Measurements from ENCODE around the gene RMI2. TPM values are rescaled to one million over a fixed set of nuclear protein-coding genes. Genes with fewer than 3 reads are reported as not detected.

Gene RMI2
- total and polyA plus RNA-seq, 2 of the 8 experiments (the other 6 are each of a cell fraction or from before 2014, with no cell fraction given), result 58.2 to 96.0 TPM

DNA sequence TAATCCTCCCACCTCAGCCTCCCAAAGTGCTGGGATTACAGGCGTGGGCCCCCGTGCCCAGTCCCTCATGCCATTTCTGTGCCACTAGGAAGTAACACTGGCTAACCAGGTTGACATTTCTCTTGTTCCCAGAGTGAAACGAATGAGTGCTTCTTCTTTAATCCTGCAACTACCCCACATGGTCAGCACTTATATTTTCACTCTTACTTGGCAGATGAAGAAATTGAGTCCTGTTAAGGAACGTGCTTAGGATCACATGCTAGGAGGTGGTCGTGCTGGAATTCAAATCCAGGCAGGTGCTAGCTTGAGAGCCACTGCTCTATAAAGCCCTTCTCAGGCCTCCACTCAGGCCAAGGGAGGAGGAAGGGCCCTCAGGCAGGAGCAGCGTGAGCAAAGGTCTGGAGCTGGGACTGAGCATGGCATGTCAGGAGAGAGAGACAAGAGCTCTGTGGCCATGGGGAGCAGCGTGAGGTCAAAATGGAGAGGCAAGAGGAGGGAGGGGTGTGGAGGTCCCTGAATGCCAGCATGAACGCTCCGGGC, 18.5 kb upstream of the RMI2 start:
- no peaks in the 10 kb centered on the region for H3K36me3 ChIP-seq (ENCODE audit: control insufficient read depth in 2 of 4, insufficient read depth in 4 of 4, low read length in 3 of 4)
- peak overlapping the region; percentile 98 for H2BK12ac ChIP-seq (ENCODE audit: low read depth, low read length)
- H3K4ac ChIP-seq (replicated peaks; ENCODE audit: insufficient read length, low read depth, low read length), result peak overlapping the region; percentile 42
- H3K23ac ChIP-seq (ENCODE audit: insufficient read length), result no peak overlapping the region
- ChIA-PET POLR2A (ENCODE audit: partially characterized antibody) (interaction anchor here (0.7 to 1.8 kb wide), 4 partner anchors 21 to 72 kb away, joined by 3 to 10 read pairs (median 4); partner anchors contain the start of gene SOCS1), CTCF (ENCODE audit: partially characterized antibody) (interaction anchor here (0.8 to 2.0 kb wide), 5 partner anchors 11 to 72 kb away, joined by 3 to 6 read pairs (median 4); partner anchors contain the start of gene SOCS1)
- DNase-seq (ENCODE audit: low read depth in 1 of 2, low spot score in 2 of 2) (no peak), FAIRE-seq (no peak)
- no peak for TF ChIP-seq POLR2AphosphoS5 (IDR thresholded peaks at IDR 0.05; ENCODE audit: low read depth, low read length)
- no peak for TF ChIP-seq NANOG (IDR thresholded peaks at IDR 0.05; ENCODE audit: insufficient read depth, low read depth, low read length, poor library complexity, severe bottlenecking)
- no peak for TF ChIP-seq KDM5A (IDR thresholded peaks at IDR 0.05; ENCODE audit: low read length)
- H3K56ac ChIP-seq (replicated peaks; ENCODE audit: insufficient read length, low read depth, low read length), result no peak overlapping the region
- H3K4me3 ChIP-seq (ENCODE audit: extremely low read depth in 1 of 4, insufficient read depth in 2 of 4, low read depth in 3 of 4, low read length in 4 of 4), result no peak overlapping the region
- no peaks in the 10 kb centered on the region for H3K27me3 ChIP-seq (replicated peaks in 1 of 4; ENCODE audit: control insufficient read depth in 3 of 4, extremely low read depth in 1 of 4, insufficient read depth in 3 of 4, low read length in 3 of 4)
- peak overlapping the region; percentile 71 for H3K18ac ChIP-seq (ENCODE audit: extremely low read depth, low read length)
- H4K5ac ChIP-seq (ENCODE audit: insufficient read length, low read depth, low read length), result peak overlapping the region; percentile 72
- H3K9ac ChIP-seq (replicated peaks in 1 of 4; ENCODE audit: extremely low read depth in 1 of 4, low read depth in 3 of 4, low read length in 3 of 4), result no peak overlapping the region; a peak in 1 of 7 replicates
- no peaks in the 10 kb centered on the region for H3K79me1 ChIP-seq (ENCODE audit: low read depth, low read length)
- H2BK120ac ChIP-seq (replicated peaks; ENCODE audit: low read depth, low read length), result peak overlapping the region; percentile 21
- no peaks in the 10 kb centered on the region for H3K79me2 ChIP-seq (ENCODE audit: control insufficient read depth in 1 of 2, insufficient read depth in 2 of 2, low read length in 2 of 2)
- peak overlapping the region; percentile 99; the same call in 1 of the 2 replicates for H2BK5ac ChIP-seq (ENCODE audit: low read depth, low read length)
- peak overlapping the region; percentile 71 for H4K91ac ChIP-seq (replicated peaks; ENCODE audit: insufficient read length, low read length)
- H3K23me2 ChIP-seq (ENCODE audit: low read depth, low read length), result peaks cover 4% of the 10 kb centered on the region; the same call in 1 of the 2 replicates
- WGBS, 2 experiments (ENCODE audit: extremely low coverage in 1 of 2, insufficient coverage in 1 of 2, insufficient read length in 1 of 2, insufficient replicate concordance in 2 of 2, low coverage in 1 of 2, low lambda C conversion rate in 2 of 2, missing lambda C conversion rate in 1 of 2), result 88% methylated on average over 9 of the region's 9 CpGs; no CpG with 5 or more reads in 1 of the 2 experiments
- no peaks in the 10 kb centered on the region for H3K9me3 ChIP-seq (ENCODE audit: insufficient read depth in 2 of 2, low read depth in 1 of 2, low read length in 1 of 2)
- no peak overlapping the region for H3K14ac ChIP-seq (ENCODE audit: insufficient read length)
- no peak overlapping the region; a peak in 1 of 4 replicates for H3K4me2 ChIP-seq (ENCODE audit: insufficient read depth in 1 of 2, low read depth in 2 of 2, low read length in 2 of 2)
- H2AFZ ChIP-seq (ENCODE audit: low read length), result no peak overlapping the region
- H3K27ac ChIP-seq (ENCODE audit: low read depth, low read length), result no peak overlapping the region; the same call in 1 of the 2 replicates
- H4K8ac ChIP-seq (ENCODE audit: extremely low read depth, insufficient read depth, low read length), result no peak overlapping the region; the same call in 1 of the 2 replicates
- peaks cover 13 to 16% (median 13%) of the 10 kb centered on the region in 4 experiments; a peak in 6 of 7 replicates for H3K4me1 ChIP-seq (replicated peaks in 1 of 4; ENCODE audit: control insufficient read depth in 3 of 4, insufficient read depth in 4 of 4, low read length in 3 of 4)
- peak overlapping the region; percentile 96 for H2BK20ac ChIP-seq (ENCODE audit: low read length)
- no peaks in the 10 kb centered on the region for H4K20me1 ChIP-seq (replicated peaks in 1 of 2; ENCODE audit: control insufficient read depth in 1 of 2, insufficient read depth in 2 of 2, low read length in 2 of 2)
- peak overlapping the region; percentile 5; the same call in 1 of the 2 replicates for H2BK15ac ChIP-seq (ENCODE audit: low read length)
- peak overlapping the region; percentile 87; the same call in 1 of the 2 replicates for H2AK5ac ChIP-seq (ENCODE audit: low read depth, low read length)
